Endothelial cell of hepatic sinusoid (primary cell): Measurements from ENCODE around the gene SH3GLB1.

Experiments used
- in situ Hi-C: cut with HindIII; loops from 2 replicates; pipeline ENCODE4 v1.10.0; 2017; ENCODE audit warnings: low sequenced_read_pairs

Gene SH3GLB1

DNA sequence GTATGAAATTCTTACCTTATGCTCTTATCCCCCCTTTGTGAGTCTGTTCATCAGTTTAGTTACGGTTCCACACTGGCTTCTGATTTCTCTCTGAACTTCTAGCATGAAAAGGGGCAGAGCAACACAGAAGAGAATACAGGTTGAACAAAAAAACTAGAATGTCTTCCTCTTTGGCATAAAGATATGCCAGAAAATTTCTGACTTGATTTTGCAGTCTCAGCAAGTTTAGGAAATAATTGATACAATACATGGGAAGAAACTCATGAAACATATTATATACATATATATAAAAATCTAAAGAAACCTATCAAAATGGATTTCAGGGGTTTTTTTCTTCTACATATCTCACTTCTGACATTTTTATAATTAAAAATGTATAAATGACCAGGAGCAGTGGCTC, 27.0 kb downstream of the SH3GLB1 start:
- in situ Hi-C loops: no loop called here

GRCh38 chr1:86733340-86733739, 29.0 kb downstream of the SH3GLB1 start:
- in situ Hi-C loops: no loop called here

- in situ Hi-C loops: no loop called here
Observed at GRCh38 chr1:86739648-86740509, 35.5 kb downstream of the SH3GLB1 start.

DNA sequence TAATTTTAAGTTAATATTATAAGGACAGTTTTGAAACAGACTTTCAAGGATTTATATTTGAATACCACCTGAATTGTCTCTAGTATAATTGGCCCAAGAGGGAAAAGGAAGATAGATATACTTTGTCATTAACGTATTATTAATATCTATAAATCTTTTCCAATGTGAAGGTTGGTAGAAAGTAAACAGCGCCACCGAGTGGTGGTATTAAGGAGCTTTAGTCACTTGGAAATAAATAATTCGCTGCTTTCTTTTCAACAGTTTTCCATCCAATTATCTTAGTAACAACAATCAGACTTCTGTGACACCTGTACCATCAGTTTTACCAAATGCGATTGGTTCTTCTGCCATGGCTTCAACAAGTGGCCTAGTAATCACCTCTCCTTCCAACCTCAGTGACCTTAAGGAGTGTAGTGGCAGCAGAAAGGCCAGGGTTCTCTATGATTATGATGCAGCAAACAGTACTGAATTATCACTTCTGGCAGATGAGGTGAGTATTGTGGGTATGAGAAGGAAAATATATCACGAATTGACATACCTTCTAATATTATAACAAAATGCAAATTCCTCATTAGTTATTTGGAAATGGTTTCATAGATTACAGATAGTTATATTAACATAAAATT, 37.7 kb downstream of the SH3GLB1 start:
- in situ Hi-C loops: no loop called here

- in situ Hi-C loops: no loop called here
Observed at GRCh38 chr1:86747304-86747703, 42.9 kb downstream of the SH3GLB1 start.

GRCh38 chr1:86748622-86749373, 44.4 kb downstream of the SH3GLB1 start:
- in situ Hi-C loops: no loop called here

- in situ Hi-C loops: no loop called here
Observed at GRCh38 chr1:86750076-86750475, 45.7 kb downstream of the SH3GLB1 start.

GRCh38 chr1:86750530-86750929, 46.2 kb downstream of the SH3GLB1 start:
- in situ Hi-C loops: no loop called here

GRCh38 chr1:86751923-86752322, 47.5 kb downstream of the SH3GLB1 start:
- in situ Hi-C loops: no loop called here

DNA sequence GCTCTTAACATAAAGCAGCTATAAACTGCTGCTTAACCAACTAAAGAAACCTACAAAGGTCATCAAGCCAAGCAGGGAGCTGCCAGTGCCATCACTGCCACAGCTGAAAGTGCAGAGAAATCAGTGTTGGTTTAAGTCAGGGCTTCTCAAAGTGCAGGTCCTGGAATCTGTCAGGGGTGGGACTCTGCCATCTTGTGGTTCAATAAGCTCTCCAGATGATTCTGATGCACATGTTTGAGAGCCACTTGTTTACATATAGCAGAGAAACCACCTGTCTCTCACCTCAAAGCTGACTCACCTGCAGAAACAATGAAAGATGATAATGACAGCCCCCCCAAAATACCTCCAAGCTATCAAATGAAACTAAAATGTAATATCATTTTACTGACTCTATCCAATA, 49.3 kb downstream of the SH3GLB1 start:
- in situ Hi-C loops: no loop called here

DNA sequence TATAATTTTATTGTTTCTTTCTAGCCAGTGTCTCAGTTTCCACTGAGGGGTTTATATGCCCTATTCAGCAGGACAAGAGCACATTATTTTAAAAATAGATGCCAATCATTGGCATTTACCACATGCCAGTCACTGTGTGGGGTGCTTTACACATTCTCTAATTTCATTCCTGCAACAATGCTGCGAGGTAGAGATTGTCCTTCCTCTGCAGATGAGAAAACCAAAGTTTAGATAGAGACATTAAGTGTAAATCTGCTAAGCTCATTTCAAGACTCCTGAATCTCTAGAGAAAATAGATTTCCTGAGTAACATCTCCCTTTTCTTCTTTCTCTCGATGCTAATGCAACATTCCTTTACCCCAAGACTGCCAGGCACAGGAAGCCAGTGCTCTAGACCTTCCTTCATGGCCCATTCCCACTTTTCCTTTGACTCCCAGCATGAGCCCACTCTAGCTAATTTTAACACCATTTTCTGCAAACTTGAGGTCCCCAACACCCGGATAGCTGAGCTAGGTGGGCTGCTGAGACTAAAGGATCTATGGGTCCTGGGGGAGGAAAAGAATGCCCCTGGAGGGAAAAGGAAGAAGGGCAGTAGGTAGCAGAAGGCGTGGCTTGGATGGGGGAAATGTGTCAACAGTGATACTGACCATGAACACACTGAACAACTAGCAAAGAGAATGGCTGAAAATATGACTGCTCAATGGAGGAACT, 50.0 kb downstream of the SH3GLB1 start:
- in situ Hi-C loops: no loop called here

DNA sequence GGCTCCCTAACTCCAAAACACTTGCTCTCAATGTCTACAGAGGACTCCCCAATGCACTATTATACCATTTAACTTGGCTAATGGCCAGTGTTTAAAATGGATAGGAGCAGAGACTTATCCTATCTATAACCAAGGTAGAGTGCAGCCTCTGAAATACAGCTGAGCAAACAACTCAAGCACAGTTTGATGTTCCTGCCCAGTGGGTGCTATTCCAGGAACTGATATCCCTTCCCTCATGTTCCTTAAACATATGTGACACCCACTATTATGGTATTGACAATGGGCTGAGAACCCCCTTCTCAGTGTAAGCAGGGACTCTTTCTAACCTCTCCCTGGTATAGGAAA, 51.7 kb downstream of the SH3GLB1 start:
- in situ Hi-C loops: no loop called here

GRCh38 chr1:86757272-86757984, 53.1 kb downstream of the SH3GLB1 start:
- in situ Hi-C loops: no loop called here

GRCh38 chr1:86758570-86758969, 54.2 kb downstream of the SH3GLB1 start:
- in situ Hi-C loops: no loop called here

- in situ Hi-C loops: no loop called here
Observed at GRCh38 chr1:86760199-86760598, 55.8 kb downstream of the SH3GLB1 start.

GRCh38 chr1:86762336-86762735, 58.0 kb downstream of the SH3GLB1 start:
- in situ Hi-C loops: no loop called here

GRCh38 chr1:86764523-86764922, 60.1 kb downstream of the SH3GLB1 start:
- in situ Hi-C loops: no loop called here

GRCh38 chr1:86765073-86765472, 60.7 kb downstream of the SH3GLB1 start:
- in situ Hi-C loops: no loop called here

GRCh38 chr1:86765674-86766073, 61.3 kb downstream of the SH3GLB1 start:
- in situ Hi-C loops: no loop called here

- in situ Hi-C loops: no loop called here
Observed at GRCh38 chr1:86768554-86768953, 64.2 kb downstream of the SH3GLB1 start.

DNA sequence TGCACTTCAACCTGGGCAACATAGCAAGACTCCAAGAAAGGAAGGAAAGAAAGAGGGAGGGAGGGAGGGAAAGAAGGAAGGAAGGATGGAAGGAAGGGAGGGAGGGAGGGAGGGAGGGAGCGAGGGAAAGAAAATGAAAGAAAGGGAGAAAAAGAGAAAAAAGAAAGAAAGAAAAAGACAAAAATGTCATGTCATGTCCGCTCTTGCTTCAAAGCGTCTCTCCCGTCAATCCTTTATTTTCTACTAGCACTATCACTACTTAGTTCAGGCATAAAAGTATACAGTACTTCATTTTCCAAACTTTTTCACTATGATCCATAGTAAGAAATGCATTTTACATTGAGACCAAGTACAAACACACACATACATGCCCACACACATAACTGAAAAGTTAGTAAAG, 64.7 kb downstream of the SH3GLB1 start:
- in situ Hi-C loops: no loop called here
